RWPE1 (cell line): ENCODE measurements around the gene PIP5K1C.

ENCODE experiments used
- CTCF ChIA-PET: fragments of 350-600 bp; sonication (Branson Sonifier 250); formaldehyde crosslinking; extraction: SDS; loops from one replicate; lab custom pipeline; 2021; lab: Yijun Ruan, JAX
- POLR2A ChIA-PET: fragments of 400-600 bp; formaldehyde crosslinking; extraction: SDS; loops from one replicate; lab custom pipeline; 2020; ENCODE audit warnings: antibody characterized with exemption; ENCODE audit not compliant: low non-redundant PET; lab: Yijun Ruan, JAX
- DNase-seq: peaks from one replicate; pipeline ENCODE4 v3.0.0; 2012; ENCODE audit warnings: low spot score
- H3K27ac ChIP-seq: fragments of 450-650 bp; 2 replicates; pipeline ENCODE4 v1.5.1; 2017
- CTCF ChIP-seq: fragments of 450-650 bp; conservative IDR thresholded peaks from 2 replicates; pipeline ENCODE4 v1.5.1; 2017; ENCODE audit warnings: low read depth, mild to moderate bottlenecking

The PIP5K1C gene

GRCh38 chr19:3607303-3608078, 92.8 kb downstream of the PIP5K1C start:
- POLR2A ChIA-PET = no interaction called here
- peak overlapping the region; percentile 26; the same call in 1 of the 2 replicates for H3K27ac ChIP-seq
- no peak for DNase-seq
- no peak for TF ChIP-seq CTCF
- CTCF ChIA-PET = interaction anchor here (0.6 kb wide), 1 partner anchor 302 kb away, joined by 3 read pairs; no protein-coding TSS in a partner anchor

GRCh38 chr19:3606690-3607289, 93.5 kb downstream of the PIP5K1C start, which contains the start of gene TBXA2R:
Gene TBXA2R, minus strand, starts transcription at chr19:3606875. Its CDS starts 6,241 bp downstream, at chr19:3600634.
- ChIA-PET POLR2A (no interaction called here), CTCF (no interaction called here)
- H3K27ac ChIP-seq = peak within 1 kb of the TSS; percentile 26; the same call in 1 of the 2 replicates
- TF ChIP-seq CTCF = no peak
- no peak for DNase-seq

- CTCF ChIA-PET = no interaction called here
- no peak for TF ChIP-seq CTCF
- no peak for DNase-seq
- POLR2A ChIA-PET = no interaction called here
- no peak overlapping the region; the same call in 1 of the 2 replicates for H3K27ac ChIP-seq
Observed at GRCh38 chr19:3606174-3606689, 94.0 kb downstream of the PIP5K1C start.

- DNase-seq = no peak
- no peak overlapping the region for H3K27ac ChIP-seq
- POLR2A ChIA-PET = no interaction called here
- no peak for TF ChIP-seq CTCF
- CTCF ChIA-PET = no interaction called here
Observed at GRCh38 chr19:3605770-3606169, 94.5 kb downstream of the PIP5K1C start.

GRCh38 chr19:3605361-3605760, 94.9 kb downstream of the PIP5K1C start:
- ChIA-PET CTCF (no interaction called here), POLR2A (no interaction called here)
- H3K27ac ChIP-seq = no peak overlapping the region
- no peak for TF ChIP-seq CTCF
- DNase-seq = no peak

- CTCF ChIA-PET = no interaction called here
- no peak overlapping the region for H3K27ac ChIP-seq
- DNase-seq = no peak
- TF ChIP-seq CTCF = no peak
- POLR2A ChIA-PET = no interaction called here
Observed at GRCh38 chr19:3604987-3605343, 95.3 kb downstream of the PIP5K1C start.
